Measurements from ENCODE around the gene RYR3.

RYR3 gene

GRCh38 chr15:33864360-33865075 lies 553.8 kb downstream of the RYR3 start:
- H3K27ac Mint-ChIP-seq (ENCODE audit: low read depth) = no peak overlapping the region
- H3K4me3 Mint-ChIP-seq = no peak overlapping the region
- H3K27me3 Mint-ChIP-seq = no peaks in the 10 kb centered on the region
- no peaks in the 10 kb centered on the region for H3K9me3 Mint-ChIP-seq
- ATAC-seq (replicated peaks; ENCODE audit: extremely low read depth, poor library complexity, severe bottlenecking) (no peak), DNase-seq (ENCODE audit: low spot score in 2 of 2) (no peak)
- H3K4me1 Mint-ChIP-seq = no peaks in the 10 kb centered on the region
- peaks cover 10% of the 10 kb centered on the region for H3K36me3 Mint-ChIP-seq (ENCODE audit: insufficient read depth)

- ATAC-seq (replicated peaks; ENCODE audit: extremely low read depth, poor library complexity, severe bottlenecking) (no peak), DNase-seq (ENCODE audit: low spot score in 2 of 2) (no peak)
- peaks cover 10% of the 10 kb centered on the region for H3K36me3 Mint-ChIP-seq (ENCODE audit: insufficient read depth)
- H3K27me3 Mint-ChIP-seq = no peaks in the 10 kb centered on the region
- H3K4me3 Mint-ChIP-seq = no peak overlapping the region
- no peaks in the 10 kb centered on the region for H3K9me3 Mint-ChIP-seq
- no peak overlapping the region for H3K27ac Mint-ChIP-seq (ENCODE audit: low read depth)
- H3K4me1 Mint-ChIP-seq = no peaks in the 10 kb centered on the region
These were observed 554.6 kb downstream of the RYR3 start for GRCh38 chr15:33865416-33865815.

- DNase-seq (ENCODE audit: low spot score in 2 of 2) = no peak
- Mint-ChIP-seq H3K4me1 (no peaks in the 10 kb centered on the region), H3K9me3 (no peaks in the 10 kb centered on the region), H3K4me3 (no peak overlapping the region), H3K36me3 (ENCODE audit: insufficient read depth) (peaks cover 10% of the 10 kb centered on the region), H3K27me3 (no peaks in the 10 kb centered on the region), H3K27ac (ENCODE audit: low read depth) (no peak overlapping the region)
- no peak for ATAC-seq (replicated peaks; ENCODE audit: extremely low read depth, poor library complexity, severe bottlenecking)
These were observed 555.5 kb downstream of the RYR3 start for GRCh38 chr15:33866101-33866737.

GRCh38 chr15:33871980-33872379 lies 561.2 kb downstream of the RYR3 start:
- H3K27ac Mint-ChIP-seq (ENCODE audit: low read depth) = no peak overlapping the region
- no peaks in the 10 kb centered on the region for H3K9me3 Mint-ChIP-seq
- no peak for DNase-seq (ENCODE audit: low spot score in 2 of 2)
- ATAC-seq (replicated peaks; ENCODE audit: extremely low read depth, poor library complexity, severe bottlenecking) = no peak
- no peaks in the 10 kb centered on the region for H3K36me3 Mint-ChIP-seq (ENCODE audit: insufficient read depth)
- H3K4me3 Mint-ChIP-seq = no peak overlapping the region
- H3K27me3 Mint-ChIP-seq = no peaks in the 10 kb centered on the region
- H3K4me1 Mint-ChIP-seq = no peaks in the 10 kb centered on the region

GRCh38 chr15:33872416-33873106 lies 561.8 kb downstream of the RYR3 start:
- no peaks in the 10 kb centered on the region for H3K36me3 Mint-ChIP-seq (ENCODE audit: insufficient read depth)
- H3K27ac Mint-ChIP-seq (ENCODE audit: low read depth) = no peak overlapping the region
- no peaks in the 10 kb centered on the region for H3K4me1 Mint-ChIP-seq
- no peaks in the 10 kb centered on the region for H3K27me3 Mint-ChIP-seq
- no peaks in the 10 kb centered on the region for H3K9me3 Mint-ChIP-seq
- ATAC-seq (replicated peaks; ENCODE audit: extremely low read depth, poor library complexity, severe bottlenecking) (no peak), DNase-seq (ENCODE audit: low spot score in 2 of 2) (no peak)
- H3K4me3 Mint-ChIP-seq = no peak overlapping the region

- Mint-ChIP-seq H3K4me1 (no peaks in the 10 kb centered on the region), H3K9me3 (no peaks in the 10 kb centered on the region), H3K27me3 (no peaks in the 10 kb centered on the region), H3K4me3 (no peak overlapping the region), H3K27ac (ENCODE audit: low read depth) (no peak overlapping the region), H3K36me3 (ENCODE audit: insufficient read depth) (no peaks in the 10 kb centered on the region)
- ATAC-seq (replicated peaks; ENCODE audit: extremely low read depth, poor library complexity, severe bottlenecking) (no peak), DNase-seq (ENCODE audit: low spot score in 2 of 2) (no peak)
These were observed 563.4 kb downstream of the RYR3 start for GRCh38 chr15:33874156-33874555.

GRCh38 chr15:33882921-33883320 lies 572.2 kb downstream of the RYR3 start:
- Mint-ChIP-seq H3K4me1 (no peaks in the 10 kb centered on the region), H3K27ac (ENCODE audit: low read depth) (no peak overlapping the region), H3K4me3 (no peak overlapping the region), H3K27me3 (no peaks in the 10 kb centered on the region), H3K9me3 (no peaks in the 10 kb centered on the region), H3K36me3 (ENCODE audit: insufficient read depth) (no peaks in the 10 kb centered on the region)
- ATAC-seq (replicated peaks; ENCODE audit: extremely low read depth, poor library complexity, severe bottlenecking) (no peak), DNase-seq (ENCODE audit: low spot score in 2 of 2) (no peak)

GRCh38 chr15:33888176-33888575 lies 577.4 kb downstream of the RYR3 start:
- H3K27ac Mint-ChIP-seq (ENCODE audit: low read depth) = no peak overlapping the region
- no peak for ATAC-seq (replicated peaks; ENCODE audit: extremely low read depth, poor library complexity, severe bottlenecking)
- H3K9me3 Mint-ChIP-seq = no peaks in the 10 kb centered on the region
- DNase-seq (ENCODE audit: low spot score in 2 of 2) = no peak
- no peaks in the 10 kb centered on the region for H3K27me3 Mint-ChIP-seq
- no peaks in the 10 kb centered on the region for H3K36me3 Mint-ChIP-seq (ENCODE audit: insufficient read depth)
- no peaks in the 10 kb centered on the region for H3K4me1 Mint-ChIP-seq
- H3K4me3 Mint-ChIP-seq = no peak overlapping the region

- no peak overlapping the region for H3K4me3 Mint-ChIP-seq
- ATAC-seq (replicated peaks; ENCODE audit: extremely low read depth, poor library complexity, severe bottlenecking) = no peak
These were observed 583.4 kb downstream of the RYR3 start for GRCh38 chr15:33894193-33894592.

GRCh38 chr15:33902043-33902442 lies 591.3 kb downstream of the RYR3 start:
- ATAC-seq (replicated peaks; ENCODE audit: extremely low read depth, poor library complexity, severe bottlenecking) (no peak), DNase-seq (ENCODE audit: low spot score in 2 of 2) (no peak)

More at GRCh38 chr15:33894193-33894592, 583.4 kb downstream of the RYR3 start:
- Mint-ChIP-seq H3K4me1 (peaks cover 7% of the 10 kb centered on the region), H3K27me3 (no peaks in the 10 kb centered on the region), H3K27ac (ENCODE audit: low read depth) (no peak overlapping the region), H3K36me3 (ENCODE audit: insufficient read depth) (no peaks in the 10 kb centered on the region), H3K9me3 (no peaks in the 10 kb centered on the region)
- no peak for DNase-seq (ENCODE audit: low spot score in 2 of 2)

GRCh38 chr15:33903661-33904060 lies 592.9 kb downstream of the RYR3 start:
- Mint-ChIP-seq H3K4me3 (no peak overlapping the region), H3K9me3 (no peaks in the 10 kb centered on the region), H3K27me3 (no peaks in the 10 kb centered on the region), H3K4me1 (peaks cover 3% of the 10 kb centered on the region), H3K36me3 (ENCODE audit: insufficient read depth) (no peaks in the 10 kb centered on the region), H3K27ac (ENCODE audit: low read depth) (no peak overlapping the region)
- no peak for ATAC-seq (replicated peaks; ENCODE audit: extremely low read depth, poor library complexity, severe bottlenecking)
- no peak for DNase-seq (ENCODE audit: low spot score in 2 of 2)

More at GRCh38 chr15:33902043-33902442, 591.3 kb downstream of the RYR3 start:
- peaks cover 7% of the 10 kb centered on the region for H3K4me1 Mint-ChIP-seq
- H3K27me3 Mint-ChIP-seq = no peaks in the 10 kb centered on the region
- no peak overlapping the region for H3K27ac Mint-ChIP-seq (ENCODE audit: low read depth)
- H3K4me3 Mint-ChIP-seq = no peak overlapping the region
- H3K9me3 Mint-ChIP-seq = no peaks in the 10 kb centered on the region
- H3K36me3 Mint-ChIP-seq (ENCODE audit: insufficient read depth) = no peaks in the 10 kb centered on the region

GRCh38 chr15:33907326-33907725 lies 596.6 kb downstream of the RYR3 start:
- ATAC-seq (replicated peaks; ENCODE audit: extremely low read depth, poor library complexity, severe bottlenecking) (no peak), DNase-seq (ENCODE audit: low spot score in 2 of 2) (no peak)
- H3K36me3 Mint-ChIP-seq (ENCODE audit: insufficient read depth) = no peaks in the 10 kb centered on the region
- H3K27me3 Mint-ChIP-seq = no peaks in the 10 kb centered on the region
- H3K4me1 Mint-ChIP-seq = peaks cover 9% of the 10 kb centered on the region
- H3K9me3 Mint-ChIP-seq = no peaks in the 10 kb centered on the region
- H3K4me3 Mint-ChIP-seq = no peak overlapping the region
- no peak overlapping the region for H3K27ac Mint-ChIP-seq (ENCODE audit: low read depth)

GRCh38 chr15:33908406-33908805 lies 597.6 kb downstream of the RYR3 start:
- ATAC-seq (replicated peaks; ENCODE audit: extremely low read depth, poor library complexity, severe bottlenecking) = no peak
- H3K27me3 Mint-ChIP-seq = no peaks in the 10 kb centered on the region
- no peaks in the 10 kb centered on the region for H3K9me3 Mint-ChIP-seq
- no peak overlapping the region for H3K27ac Mint-ChIP-seq (ENCODE audit: low read depth)
- H3K36me3 Mint-ChIP-seq (ENCODE audit: insufficient read depth) = no peaks in the 10 kb centered on the region
- no peak overlapping the region for H3K4me3 Mint-ChIP-seq
- peaks cover 9% of the 10 kb centered on the region for H3K4me1 Mint-ChIP-seq
- DNase-seq (ENCODE audit: low spot score in 2 of 2) = no peak

Measured in central memory CD8-positive, alpha-beta T cell (primary cell).